Tibial artery (tissue), 4 donors: Measurements from ENCODE around the gene OBI1.

Experiments used
- DNase-seq, 2 donors: peaks; one replicate each; pipeline ENCODE4 v3.0.0-alpha.2; 2019
- H3K27ac ChIP-seq, 2 donors: fragments of 200-600 bp; sonication (generic) in 1 of 2; 1 replicate in 1 of 2; 2 replicates in 1 of 2; pipeline ENCODE4 v1.5.1; 2018 to 2019; ENCODE audit warnings: mild to moderate bottlenecking in 1 of 2
- H3K27me3 ChIP-seq, 2 donors: fragments of 200-600 bp; sonication (generic) in 1 of 2; one replicate each; pipeline versions ENCODE4 v1.5.1 to v1.6.0; 2016 to 2019
- H3K36me3 ChIP-seq, 3 donors: fragments of 200-600 bp; sonication (generic) in 2 of 3; one replicate each; pipeline ENCODE4 v1.5.1; 2016 to 2019; ENCODE audit warnings: mild to moderate bottlenecking in 2 of 3
- H3K4me1 ChIP-seq, 4 donors: fragments of 200-600 bp; sonication (generic) in 2 of 4; 1 replicate in 3 of 4; 2 replicates in 1 of 4; pipeline ENCODE4 v1.5.1; 2016 to 2019
- H3K4me3 ChIP-seq, 2 donors: fragments of 200-600 bp; sonication (generic) in 1 of 2; 1 replicate in 1 of 2; 2 replicates in 1 of 2; pipeline ENCODE4 v1.5.1; 2018 to 2019; ENCODE audit warnings: mild to moderate bottlenecking in 2 of 2
- H3K9me3 ChIP-seq, 3 donors: fragments of 200-600 bp; sonication (generic) in 1 of 3; one replicate each; pipeline ENCODE4 v1.5.1; 2016 to 2019
- intact Hi-C: fragments of 100-400 bp; cut with DNase I; formaldehyde crosslinking; loops from one replicate; pipeline ENCODE4 v1.15.0; 2023; ENCODE audit warnings: low total_unique reads
- TF ChIP-seq, protein P1 (sequence below), 2 experiments: fragments of 200-600 bp in 1 of 2; fragments of 450-650 bp in 1 of 2; IDR thresholded peaks; one replicate each; pipeline ENCODE4 v1.5.1; 2017 to 2019; ENCODE audit warnings: antibody characterized with exemption in 2 of 2, mild to moderate bottlenecking in 1 of 2, moderate library complexity in 1 of 2

Gene OBI1

GRCh38 chr13:78638216-78638615 is 20.7 kb downstream of the OBI1 start:
- no peaks in the 10 kb centered on the region for H3K4me1 ChIP-seq

DNA sequence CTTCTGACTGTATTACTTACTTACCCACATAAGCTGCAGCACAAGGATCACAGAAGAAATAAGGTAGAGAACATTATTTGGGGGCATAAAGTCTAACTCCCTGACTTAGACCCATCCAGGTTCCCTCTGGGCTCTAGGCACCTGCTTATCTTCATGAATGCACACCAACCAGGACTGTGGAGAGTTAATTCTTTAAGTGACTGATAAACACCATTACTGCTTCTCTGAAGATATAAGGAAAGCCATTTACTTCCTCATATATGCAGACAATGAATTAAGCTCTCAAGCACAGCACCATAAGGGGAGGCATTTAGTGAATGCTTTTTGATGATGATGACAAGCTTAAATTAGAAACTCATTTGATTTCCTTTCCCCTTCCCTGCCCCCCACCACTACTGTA is 22.5 kb downstream of the OBI1 start:
- Histone ChIP-seq H3K4me3 (no peak overlapping the region), H3K36me3 (peaks cover 39 to 85% (median 66%) of the 10 kb centered on the region in 3 donors), H3K4me1 (no peaks in the 10 kb centered on the region), H3K27me3 (no peaks in the 10 kb centered on the region), H3K9me3 (no peaks in the 10 kb centered on the region), H3K27ac (no peak overlapping the region)
- intact Hi-C loops: no loop called here
- TF ChIP-seq, protein P1, sequence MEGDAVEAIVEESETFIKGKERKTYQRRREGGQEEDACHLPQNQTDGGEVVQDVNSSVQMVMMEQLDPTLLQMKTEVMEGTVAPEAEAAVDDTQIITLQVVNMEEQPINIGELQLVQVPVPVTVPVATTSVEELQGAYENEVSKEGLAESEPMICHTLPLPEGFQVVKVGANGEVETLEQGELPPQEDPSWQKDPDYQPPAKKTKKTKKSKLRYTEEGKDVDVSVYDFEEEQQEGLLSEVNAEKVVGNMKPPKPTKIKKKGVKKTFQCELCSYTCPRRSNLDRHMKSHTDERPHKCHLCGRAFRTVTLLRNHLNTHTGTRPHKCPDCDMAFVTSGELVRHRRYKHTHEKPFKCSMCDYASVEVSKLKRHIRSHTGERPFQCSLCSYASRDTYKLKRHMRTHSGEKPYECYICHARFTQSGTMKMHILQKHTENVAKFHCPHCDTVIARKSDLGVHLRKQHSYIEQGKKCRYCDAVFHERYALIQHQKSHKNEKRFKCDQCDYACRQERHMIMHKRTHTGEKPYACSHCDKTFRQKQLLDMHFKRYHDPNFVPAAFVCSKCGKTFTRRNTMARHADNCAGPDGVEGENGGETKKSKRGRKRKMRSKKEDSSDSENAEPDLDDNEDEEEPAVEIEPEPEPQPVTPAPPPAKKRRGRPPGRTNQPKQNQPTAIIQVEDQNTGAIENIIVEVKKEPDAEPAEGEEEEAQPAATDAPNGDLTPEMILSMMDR (IDR thresholded peaks at IDR 0.05): no peak
- no peak for DNase-seq

More at GRCh38 chr13:78638216-78638615, 20.7 kb downstream of the OBI1 start:
- TF ChIP-seq, protein P1 (IDR thresholded peaks at IDR 0.05): no peak
- intact Hi-C loops: no loop called here
- Histone ChIP-seq H3K36me3 (peaks cover 27 to 70% (median 51%) of the 10 kb centered on the region in 3 donors), H3K4me3 (no peak overlapping the region), H3K27ac (no peak overlapping the region), H3K27me3 (no peaks in the 10 kb centered on the region), H3K9me3 (no peaks in the 10 kb centered on the region)
- DNase-seq: no peak

- Histone ChIP-seq H3K4me1 (no peaks in the 10 kb centered on the region), H3K9me3 (no peaks in the 10 kb centered on the region), H3K27me3 (no peaks in the 10 kb centered on the region), H3K36me3 (peaks cover 46 to 73% (median 70%) of the 10 kb centered on the region in 3 donors), H3K27ac (no peak overlapping the region), H3K4me3 (no peak overlapping the region)
- intact Hi-C loops: no loop called here
- DNase-seq: no peak
- TF ChIP-seq, protein P1 (IDR thresholded peaks at IDR 0.05): no peak
These were observed 26.0 kb downstream of the OBI1 start for GRCh38 chr13:78632996-78633395.

DNA sequence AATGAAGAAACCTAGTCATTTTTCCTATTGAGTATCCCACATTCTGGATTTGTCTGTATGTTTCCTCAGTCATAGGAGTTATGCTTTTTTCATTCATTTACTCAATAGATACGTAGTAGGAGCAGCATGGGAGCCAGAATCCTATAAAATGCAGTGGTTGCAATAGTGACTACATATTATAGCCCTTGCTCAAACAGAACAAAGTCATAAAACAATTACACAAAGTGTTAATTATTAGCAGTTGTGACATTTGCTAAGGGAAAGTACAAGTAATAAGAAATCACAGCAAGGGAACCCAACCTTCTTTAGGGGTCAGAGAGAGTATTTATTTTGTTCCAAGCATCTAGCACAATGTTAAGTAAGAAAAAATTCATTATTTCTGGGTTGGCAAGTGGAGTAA is 27.9 kb downstream of the OBI1 start:
- no peaks in the 10 kb centered on the region for H3K4me1 ChIP-seq
- no peaks in the 10 kb centered on the region for H3K9me3 ChIP-seq
- intact Hi-C loops: no loop called here
- no peak overlapping the region for H3K4me3 ChIP-seq
- no peaks in the 10 kb centered on the region for H3K27me3 ChIP-seq
- H3K27ac ChIP-seq: no peak overlapping the region
- no peak for DNase-seq
- TF ChIP-seq, protein P1 (IDR thresholded peaks at IDR 0.05): no peak
- H3K36me3 ChIP-seq: peaks cover 49 to 55% (median 54%) of the 10 kb centered on the region in 3 donors

DNA sequence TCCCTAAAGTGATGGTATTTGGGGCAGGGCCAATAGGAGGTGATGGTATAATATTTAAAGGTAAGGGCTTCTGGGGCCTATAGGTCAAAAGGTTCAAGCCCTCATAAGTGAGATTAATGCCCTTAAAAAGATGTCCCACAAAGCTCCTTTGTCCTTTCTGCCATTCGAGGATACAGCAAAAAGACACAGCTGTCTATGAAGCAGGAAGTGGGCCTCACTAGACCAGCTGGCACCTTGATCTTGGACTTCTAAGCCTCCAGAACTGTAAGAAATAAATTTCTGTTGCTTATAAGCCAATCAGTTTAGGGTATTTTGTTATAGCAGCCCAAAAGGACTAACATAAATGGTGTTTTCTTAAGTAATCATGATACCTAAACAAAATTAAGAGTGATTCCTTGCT is 28.4 kb downstream of the OBI1 start:
- DNase-seq: no peak
- Histone ChIP-seq H3K9me3 (no peaks in the 10 kb centered on the region), H3K4me3 (no peak overlapping the region), H3K27ac (no peak overlapping the region), H3K27me3 (no peaks in the 10 kb centered on the region), H3K4me1 (no peaks in the 10 kb centered on the region), H3K36me3 (peaks cover 49 to 60% (median 54%) of the 10 kb centered on the region in 3 donors)
- TF ChIP-seq, protein P1 (IDR thresholded peaks at IDR 0.05): no peak
- intact Hi-C loops: no loop called here

- no peaks in the 10 kb centered on the region for H3K9me3 ChIP-seq
- H3K27ac ChIP-seq: no peak overlapping the region
- H3K4me3 ChIP-seq: no peak overlapping the region
- no peaks in the 10 kb centered on the region for H3K4me1 ChIP-seq
- H3K27me3 ChIP-seq: no peaks in the 10 kb centered on the region
- peaks cover 12 to 34% (median 13%) of the 10 kb centered on the region in 3 donors for H3K36me3 ChIP-seq
- DNase-seq: no peak
- intact Hi-C loops: no loop called here
- TF ChIP-seq, protein P1 (IDR thresholded peaks at IDR 0.05): no peak
These were observed 33.6 kb downstream of the OBI1 start for GRCh38 chr13:78625384-78625783.
